PC-3 (cell line): Measurements from ENCODE around the gene PCDHA5.
"Not testable (repeated sequence)": the region's sequence is repeated elsewhere in the genome, so short reads cannot be mapped to it uniquely, and the experiment has no call there.

Experiments
- CTCF ChIP-seq: fragments of 300-600 bp; sonication (generic); conservative IDR thresholded peaks from 2 replicates; pipeline ENCODE4 v1.5.1; 2017; ENCODE audit warnings: antibody characterized with exemption, low read depth, mild to moderate bottlenecking, low read length
- EZH2 ChIP-seq: fragments of 300-600 bp; sonication (generic); IDR thresholded peaks from one replicate; pipeline ENCODE4 v1.6.1; 2017; ENCODE audit warnings: antibody characterized with exemption, mild to moderate bottlenecking, low read length; ENCODE audit not compliant: unreplicated experiment
- EZH2phosphoT487 ChIP-seq: fragments of 300-600 bp; sonication (generic); IDR thresholded peaks from 2 replicates; pipeline ENCODE4 v1.6.1; 2018; ENCODE audit warnings: mild to moderate bottlenecking, antibody characterized with exemption, low read length, borderline replicate concordance

GRCh38 chr5:140787422-140787821, 34.0 kb upstream of the PCDHA5 start:
- not testable (repeated sequence) for TF ChIP-seq CTCF, EZH2phosphoT487, EZH2
